BLaER1 (cell line): ENCODE results near the gene COL4A2.

Experiments used
- H3K27ac ChIP-seq: shearing (Covaris generic); formaldehyde crosslinking; 2 replicates; pipeline ENCODE4 v1.8.1; 2022
- H3K27me3 ChIP-seq: shearing (Covaris generic); formaldehyde crosslinking; 2 replicates; pipeline ENCODE4 v1.8.1; 2022
- H3K36me3 ChIP-seq: shearing (Covaris generic); formaldehyde crosslinking; 2 replicates; pipeline ENCODE4 v1.8.1; 2022
- H3K4me1 ChIP-seq: shearing (Covaris generic); formaldehyde crosslinking; 2 replicates; pipeline ENCODE4 v1.8.1; 2022
- H3K4me2 ChIP-seq: shearing (Covaris generic); formaldehyde crosslinking; 2 replicates; pipeline ENCODE4 v1.8.1; 2022
- H3K4me3 ChIP-seq: shearing (Covaris generic); formaldehyde crosslinking; 2 replicates; pipeline ENCODE4 v1.8.1; 2022
- H3K9ac ChIP-seq: shearing (Covaris generic); formaldehyde crosslinking; 2 replicates; pipeline ENCODE4 v1.8.1; 2022
- H3K9me3 ChIP-seq: shearing (Covaris generic); formaldehyde crosslinking; 2 replicates; pipeline ENCODE4 v1.8.1; 2022
- H4K20me1 ChIP-seq: shearing (Covaris generic); formaldehyde crosslinking; 2 replicates; pipeline ENCODE4 v1.8.1; 2022
- Cebpa-rat ChIP-seq: shearing (Covaris generic); IDR thresholded peaks from 2 replicates; pipeline ENCODE4 v1.8.1; 2022

The COL4A2 gene

DNA sequence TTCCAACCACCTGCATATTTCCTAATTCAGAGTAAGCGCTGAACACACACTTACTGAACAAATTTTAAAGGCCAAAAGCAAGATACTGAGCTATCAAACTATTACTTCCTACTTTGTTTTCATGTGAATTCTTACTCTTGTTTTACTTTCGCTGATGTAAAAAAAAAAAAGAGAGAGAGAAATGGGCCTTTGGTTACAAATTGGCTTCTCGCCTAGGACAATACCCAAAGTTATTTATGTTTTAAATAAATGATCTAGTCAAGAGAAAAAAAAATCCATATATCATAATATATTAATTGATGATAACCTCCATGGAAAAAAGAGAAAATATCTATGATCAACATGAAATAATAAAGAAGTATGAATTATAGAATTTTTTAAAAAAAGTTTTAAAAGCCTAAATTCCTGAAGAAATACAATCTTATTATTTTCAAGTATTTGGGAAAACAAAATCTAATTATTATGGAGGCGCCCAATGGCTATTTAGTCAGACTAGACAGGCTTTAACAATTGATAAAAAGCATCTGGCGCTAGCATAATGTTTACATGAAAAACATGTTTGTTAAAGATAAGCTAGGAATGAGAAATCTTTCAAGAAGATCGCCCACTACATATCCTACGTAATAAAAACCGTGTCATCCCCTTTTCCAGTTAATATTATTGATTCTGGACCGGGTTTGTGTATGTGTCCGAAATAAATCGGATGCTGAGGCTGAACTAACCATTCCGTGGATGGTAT, 9.1 kb upstream of the COL4A2 start:
- peaks cover 10% of the 10 kb centered on the region for H3K4me1 ChIP-seq
- no peaks in the 10 kb centered on the region for H3K36me3 ChIP-seq
- TF ChIP-seq Cebpa-rat, result no peak
- no peaks in the 10 kb centered on the region for H4K20me1 ChIP-seq
- no peaks in the 10 kb centered on the region for H3K9me3 ChIP-seq
- no peak overlapping the region for H3K9ac ChIP-seq
- peak overlapping the region; percentile 39 for H3K4me2 ChIP-seq
- H3K27me3 ChIP-seq, result peaks cover 8% of the 10 kb centered on the region; the same call in 1 of the 2 replicates
- H3K27ac ChIP-seq, result no peak overlapping the region
- H3K4me3 ChIP-seq, result no peak overlapping the region

- Histone ChIP-seq H3K36me3 (no peaks in the 10 kb centered on the region), H3K4me1 (peaks cover 10% of the 10 kb centered on the region), H3K9me3 (no peaks in the 10 kb centered on the region), H3K27ac (no peak overlapping the region), H3K9ac (no peak overlapping the region), H3K4me2 (peak overlapping the region; percentile 39), H4K20me1 (no peaks in the 10 kb centered on the region), H3K27me3 (peaks cover 15% of the 10 kb centered on the region), H3K4me3 (no peak overlapping the region)
- no peak for TF ChIP-seq Cebpa-rat
Observed at GRCh38 chr13:110298505-110299282, 8.4 kb upstream of the COL4A2 start.

GRCh38 chr13:110299283-110299840, 7.7 kb upstream of the COL4A2 start:
- H4K20me1 ChIP-seq, result no peaks in the 10 kb centered on the region
- peaks cover 21% of the 10 kb centered on the region for H3K27me3 ChIP-seq
- H3K9ac ChIP-seq, result no peak overlapping the region
- H3K4me1 ChIP-seq, result peaks cover 10% of the 10 kb centered on the region
- H3K27ac ChIP-seq, result no peak overlapping the region
- no peak overlapping the region for H3K4me3 ChIP-seq
- no peaks in the 10 kb centered on the region for H3K9me3 ChIP-seq
- TF ChIP-seq Cebpa-rat, result no peak
- peak overlapping the region; percentile 39; the same call in 1 of the 2 replicates for H3K4me2 ChIP-seq
- H3K36me3 ChIP-seq, result no peaks in the 10 kb centered on the region

GRCh38 chr13:110300090-110300815, 6.8 kb upstream of the COL4A2 start:
- peaks cover 30% of the 10 kb centered on the region for H3K27me3 ChIP-seq
- H3K4me1 ChIP-seq, result peaks cover 14% of the 10 kb centered on the region

GRCh38 chr13:110301083-110301482, 6.0 kb upstream of the COL4A2 start:
- Histone ChIP-seq H4K20me1 (no peaks in the 10 kb centered on the region), H3K27ac (no peak overlapping the region), H3K4me1 (peaks cover 22% of the 10 kb centered on the region), H3K27me3 (peaks cover 39% of the 10 kb centered on the region), H3K9ac (no peak overlapping the region), H3K4me3 (no peak overlapping the region), H3K9me3 (no peaks in the 10 kb centered on the region), H3K4me2 (no peak overlapping the region), H3K36me3 (no peaks in the 10 kb centered on the region)
- no peak for TF ChIP-seq Cebpa-rat

More at GRCh38 chr13:110300090-110300815, 6.8 kb upstream of the COL4A2 start:
- TF ChIP-seq Cebpa-rat, result no peak
- no peak overlapping the region for H3K4me2 ChIP-seq
- H3K36me3 ChIP-seq, result no peaks in the 10 kb centered on the region
- no peak overlapping the region for H3K4me3 ChIP-seq
- no peak overlapping the region for H3K27ac ChIP-seq
- H3K9ac ChIP-seq, result no peak overlapping the region
- no peaks in the 10 kb centered on the region for H3K9me3 ChIP-seq
- H4K20me1 ChIP-seq, result no peaks in the 10 kb centered on the region

DNA sequence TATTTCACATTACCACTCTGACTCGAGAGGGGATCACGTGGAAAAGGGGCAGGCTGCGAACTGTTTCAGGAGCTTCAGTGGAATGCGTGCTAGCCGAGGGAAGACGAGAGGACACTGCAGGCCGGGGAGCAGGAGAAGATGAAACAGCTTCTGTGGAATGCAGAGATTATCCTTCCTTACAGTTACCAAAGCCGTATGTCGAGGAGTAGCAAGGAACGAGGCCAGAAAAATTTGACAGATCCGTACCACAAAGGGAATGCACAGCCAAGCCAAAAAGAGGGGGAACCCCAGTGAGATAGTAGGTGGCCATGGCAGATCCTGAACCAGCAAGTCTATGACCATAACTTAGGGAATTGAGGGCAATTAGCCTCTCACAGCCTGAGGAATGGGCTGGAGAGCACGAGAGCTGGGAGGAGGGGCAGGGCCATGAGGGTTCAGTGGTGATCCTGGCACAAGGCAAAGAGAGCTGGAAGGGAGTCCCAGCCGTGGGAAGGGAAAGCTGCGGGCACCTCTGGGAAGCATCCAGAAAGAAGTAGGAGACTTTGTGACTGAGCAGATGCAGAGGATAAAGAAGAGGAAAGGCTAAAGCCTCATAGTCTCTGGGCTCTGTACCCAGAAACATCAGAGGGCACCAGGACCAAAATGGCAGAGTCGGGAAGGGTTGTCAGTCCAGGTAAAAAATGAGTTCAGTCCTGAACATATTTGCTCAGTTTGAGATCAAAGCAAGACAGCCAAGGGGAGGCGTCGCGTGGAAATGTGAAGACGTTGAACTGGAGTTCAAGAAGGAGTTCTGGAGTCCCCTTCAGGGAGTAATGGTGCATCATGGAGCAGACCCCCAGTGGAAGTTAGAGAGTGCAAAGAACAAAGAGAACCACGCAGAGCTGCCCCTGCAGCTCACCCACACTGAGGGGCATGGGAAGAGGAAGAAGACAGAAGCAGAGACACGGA, 5.2 kb upstream of the COL4A2 start:
- Histone ChIP-seq H3K4me3 (no peak overlapping the region), H3K27ac (no peak overlapping the region), H3K4me1 (peaks cover 30% of the 10 kb centered on the region), H3K4me2 (no peak overlapping the region), H3K27me3 (peaks cover 47% of the 10 kb centered on the region), H3K9me3 (0 out of 2 replicates have a peak, but pooled peaks cover 3% of the 10 kb centered on the region), H4K20me1 (peaks cover 7% of the 10 kb centered on the region; the same call in 1 of the 2 replicates), H3K36me3 (no peaks in the 10 kb centered on the region), H3K9ac (no peak overlapping the region)
- no peak for TF ChIP-seq Cebpa-rat

DNA sequence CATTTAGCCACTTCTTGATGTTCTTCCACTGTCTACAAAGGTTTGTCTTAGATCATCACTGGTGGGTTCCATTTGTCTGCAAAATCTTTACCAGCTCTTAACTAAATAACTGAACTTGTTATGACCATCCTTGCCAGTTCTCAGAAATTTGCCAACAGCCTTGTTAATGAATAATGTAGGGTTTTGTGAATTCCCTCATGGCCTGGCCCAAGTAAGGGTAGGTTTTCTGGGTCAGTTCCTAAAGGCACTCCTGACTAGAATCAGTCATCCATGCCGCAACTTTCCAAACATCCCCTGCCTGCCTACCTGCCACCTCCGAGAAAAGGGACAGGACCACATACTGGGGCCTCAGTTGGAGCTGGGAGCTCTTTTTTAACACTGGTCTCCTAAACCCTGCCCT, 4.1 kb upstream of the COL4A2 start:
- TF ChIP-seq Cebpa-rat, result no peak
- Histone ChIP-seq H3K27me3 (peaks cover 58% of the 10 kb centered on the region), H3K4me2 (no peak overlapping the region)

DNA sequence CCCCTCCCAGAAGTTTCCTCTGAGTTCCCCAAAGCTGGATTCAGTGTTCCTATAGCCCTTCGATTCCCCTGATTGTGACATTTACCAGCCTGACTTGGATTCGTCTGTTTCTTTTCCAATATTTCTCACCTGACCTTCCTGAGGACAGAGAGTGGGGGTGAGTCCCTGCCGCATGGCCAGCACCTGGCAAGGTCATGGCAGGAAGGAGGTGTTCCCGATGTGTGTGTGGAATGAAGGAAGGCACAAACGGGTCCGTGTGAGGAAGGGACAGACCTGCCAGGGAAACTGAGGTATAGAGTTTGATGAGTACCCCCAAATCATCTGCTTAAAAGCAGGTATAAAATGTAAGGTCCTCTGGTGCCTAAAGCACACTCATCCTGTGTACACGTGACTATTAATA, 3.4 kb upstream of the COL4A2 start:
- Histone ChIP-seq H3K4me2 (no peak overlapping the region), H3K36me3 (no peaks in the 10 kb centered on the region), H3K9ac (no peak overlapping the region), H3K9me3 (peaks cover 18% of the 10 kb centered on the region; the same call in 1 of the 2 replicates), H3K4me3 (no peak overlapping the region), H4K20me1 (peaks cover 20% of the 10 kb centered on the region; the same call in 1 of the 2 replicates), H3K27ac (no peak overlapping the region), H3K27me3 (peaks cover 63% of the 10 kb centered on the region), H3K4me1 (peaks cover 36% of the 10 kb centered on the region)
- TF ChIP-seq Cebpa-rat, result no peak

More for the DNA sequence above, 4.1 kb upstream of the COL4A2 start:
- H3K4me1 ChIP-seq, result peaks cover 38% of the 10 kb centered on the region
- no peaks in the 10 kb centered on the region for H3K36me3 ChIP-seq
- peaks cover 18% of the 10 kb centered on the region; the same call in 1 of the 2 replicates for H4K20me1 ChIP-seq
- peaks cover 14% of the 10 kb centered on the region; the same call in 1 of the 2 replicates for H3K9me3 ChIP-seq
- H3K27ac ChIP-seq, result no peak overlapping the region
- no peak overlapping the region for H3K4me3 ChIP-seq
- no peak overlapping the region for H3K9ac ChIP-seq
